ENCODE measurements around the gene MRPL27. TPM values are rescaled to one million over a fixed set of nuclear protein-coding genes. Genes with fewer than 3 reads are reported as not detected.

The MRPL27 gene
- total RNA-seq, 6 experiments from 2014 or later: 34.3 to 69.4 (median 38.6) TPM

GRCh38 chr17:50353600-50354195 is 19.3 kb downstream of the MRPL27 start:
- TF ChIP-seq CTCF (IDR thresholded peaks at IDR 0.05) (no peak), POLR2A (IDR thresholded peaks at IDR 0.05) (no peak)
- no CpG with 5 or more reads among the region's 27 CpGs for WGBS (ENCODE audit: insufficient coverage, low coverage, low lambda C conversion rate, missing lambda C conversion rate)
- no peaks in the 10 kb centered on the region for H3K9me3 ChIP-seq
- no peaks in the 10 kb centered on the region for H3K27me3 ChIP-seq
- no peak overlapping the region for H3K4me3 ChIP-seq
- intact Hi-C loops (cut with DNase I): loop anchor here in 1 of 2 donors (10.0 kb wide), 1 partner anchor 131 kb away; no protein-coding TSS in a partner anchor
- DNase-seq: peak in 1 of 3 donors; percentile 45
- H3K27ac ChIP-seq: no peak overlapping the region
- H3K4me1 ChIP-seq: peaks cover 0 to 2% (median 0%) of the 10 kb centered on the region in 4 donors
- peaks cover 0 to 14% (median 4%) of the 10 kb centered on the region in 4 donors for H3K36me3 ChIP-seq
- peak in 1 of 4 donors; percentile 4 for ATAC-seq

GRCh38 chr17:50352693-50353599 is 20.0 kb downstream of the MRPL27 start:
- WGBS (ENCODE audit: insufficient coverage, low coverage, low lambda C conversion rate, missing lambda C conversion rate): 91% methylated on average over 12 of the region's 21 CpGs
- H3K4me3 ChIP-seq: no peak overlapping the region
- TF ChIP-seq CTCF (IDR thresholded peaks at IDR 0.05) (no peak), POLR2A (IDR thresholded peaks at IDR 0.05) (no peak)
- intact Hi-C loops (cut with DNase I): loop anchor here in 1 of 2 donors (10.0 kb wide), 1 partner anchor 132 kb away; no protein-coding TSS in a partner anchor
- H3K36me3 ChIP-seq: peaks cover 0 to 8% (median 4%) of the 10 kb centered on the region in 4 donors
- no peaks in the 10 kb centered on the region for H3K9me3 ChIP-seq
- H3K27ac ChIP-seq: no peak overlapping the region
- no peaks in the 10 kb centered on the region for H3K4me1 ChIP-seq
- no peaks in the 10 kb centered on the region for H3K27me3 ChIP-seq
- no peak for ATAC-seq
- DNase-seq: peak in 1 of 3 donors; percentile 37

GRCh38 chr17:50352072-50352692 is 20.8 kb downstream of the MRPL27 start:
- Histone ChIP-seq H3K36me3 (peaks cover 0 to 8% (median 3%) of the 10 kb centered on the region in 4 donors), H3K27ac (no peak overlapping the region), H3K9me3 (no peaks in the 10 kb centered on the region), H3K27me3 (no peaks in the 10 kb centered on the region), H3K4me3 (no peak overlapping the region), H3K4me1 (no peaks in the 10 kb centered on the region)
- intact Hi-C loops (cut with DNase I): loop anchor here in 1 of 2 donors (10.0 kb wide), 1 partner anchor 133 kb away; no protein-coding TSS in a partner anchor
- ATAC-seq: peak in 2 of 4 donors; percentile 3 to 49
- peak in 1 of 3 donors; percentile 60 for DNase-seq
- WGBS (ENCODE audit: insufficient coverage, low coverage, low lambda C conversion rate, missing lambda C conversion rate): 100% methylated on average over 2 of the region's 6 CpGs
- no peak for TF ChIP-seq POLR2A (IDR thresholded peaks at IDR 0.05)
- no peak for TF ChIP-seq CTCF (IDR thresholded peaks at IDR 0.05)

GRCh38 chr17:50350733-50351132 is 22.3 kb downstream of the MRPL27 start:
- Histone ChIP-seq H3K27ac (no peak overlapping the region), H3K9me3 (no peaks in the 10 kb centered on the region), H3K27me3 (no peaks in the 10 kb centered on the region), H3K4me1 (peaks cover 0 to 5% (median 0%) of the 10 kb centered on the region in 4 donors), H3K4me3 (no peak overlapping the region), H3K36me3 (peaks cover 0 to 3% (median under 1%) of the 10 kb centered on the region in 4 donors)
- ATAC-seq (no peak), DNase-seq (peak in 1 of 3 donors; percentile 32)
- 94% methylated on average over 2 of the region's 2 CpGs for WGBS (ENCODE audit: insufficient coverage, low coverage, low lambda C conversion rate, missing lambda C conversion rate)
- intact Hi-C loops (cut with DNase I): loop anchor here in 1 of 2 donors (10.0 kb wide), 1 partner anchor 134 kb away; no protein-coding TSS in a partner anchor
- TF ChIP-seq CTCF (IDR thresholded peaks at IDR 0.05) (no peak), POLR2A (IDR thresholded peaks at IDR 0.05) (no peak)
